ENCODE results near the gene SLC10A1.
"Not testable (repeated sequence)": the region's sequence is repeated elsewhere in the genome, so short reads cannot be mapped to it uniquely, and the experiment has no call there.

The SLC10A1 gene

GRCh38 chr14:69796797-69797500, at the start of gene SLC10A1:
SLC10A1 (minus strand) TSS chr14:69797241; CDS start chr14:69797155, 86 bp downstream.
- FAIRE-seq: no peak

GRCh38 chr14:69845787-69846186, 48.7 kb upstream of the SLC10A1 start:
- no peak for FAIRE-seq

DNA sequence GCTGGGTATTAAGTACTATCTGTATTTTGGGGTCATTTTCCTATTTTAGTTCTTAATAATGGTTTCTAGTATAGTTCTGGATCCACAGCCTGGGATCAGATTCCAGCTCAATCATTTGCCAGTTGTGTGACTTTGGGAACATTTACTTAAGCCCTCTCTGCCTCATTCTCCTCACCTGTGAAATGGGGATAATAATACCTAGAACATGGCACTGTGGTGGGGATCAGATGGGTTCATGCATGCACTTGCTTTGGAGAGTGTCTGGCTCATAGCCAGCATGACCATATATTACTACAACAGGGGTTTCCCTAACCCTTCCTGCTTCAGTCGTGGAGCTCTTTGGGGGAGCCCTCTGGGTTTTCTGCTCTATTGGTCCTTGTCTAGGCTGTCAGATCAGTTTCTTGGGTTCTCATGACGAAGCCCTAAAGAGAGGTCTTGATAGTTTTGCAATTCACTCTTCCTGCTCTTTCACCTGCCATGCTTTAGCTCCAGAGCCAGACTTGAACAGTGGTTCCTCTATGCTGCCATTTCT, 48.1 kb upstream of the SLC10A1 start:
- FAIRE-seq: no peak

- FAIRE-seq: no peak
Measured at GRCh38 chr14:69844171-69844570, 47.1 kb upstream of the SLC10A1 start.

- FAIRE-seq: no peak
Measured at GRCh38 chr14:69842686-69843420, 45.8 kb upstream of the SLC10A1 start.

DNA sequence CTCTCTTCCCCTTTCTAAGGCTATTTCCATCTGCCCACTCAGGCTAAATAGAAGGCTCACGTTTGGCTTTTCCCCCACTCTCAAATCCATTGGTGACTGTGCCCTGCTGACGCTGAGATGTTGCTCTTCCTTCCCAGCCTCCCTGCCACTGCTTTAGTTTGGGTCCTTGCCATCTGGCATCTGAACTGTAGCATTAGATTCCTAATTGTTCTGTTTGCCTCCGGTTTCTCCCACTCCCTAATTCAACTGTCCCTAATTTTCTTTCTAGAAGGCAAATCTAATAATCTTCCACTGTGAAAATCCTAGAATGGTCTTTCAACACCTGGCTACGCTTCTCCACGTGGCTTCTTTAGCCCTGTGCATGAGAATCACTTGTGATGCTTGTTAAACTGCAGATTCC, 44.6 kb upstream of the SLC10A1 start:
- FAIRE-seq: no peak

- no peak for FAIRE-seq
Measured at GRCh38 chr14:69839661-69840060, 42.6 kb upstream of the SLC10A1 start.

GRCh38 chr14:69838881-69839416, 41.9 kb upstream of the SLC10A1 start:
- no peak for FAIRE-seq

- no peak for FAIRE-seq
Measured at GRCh38 chr14:69828879-69829278, 31.8 kb upstream of the SLC10A1 start.

DNA sequence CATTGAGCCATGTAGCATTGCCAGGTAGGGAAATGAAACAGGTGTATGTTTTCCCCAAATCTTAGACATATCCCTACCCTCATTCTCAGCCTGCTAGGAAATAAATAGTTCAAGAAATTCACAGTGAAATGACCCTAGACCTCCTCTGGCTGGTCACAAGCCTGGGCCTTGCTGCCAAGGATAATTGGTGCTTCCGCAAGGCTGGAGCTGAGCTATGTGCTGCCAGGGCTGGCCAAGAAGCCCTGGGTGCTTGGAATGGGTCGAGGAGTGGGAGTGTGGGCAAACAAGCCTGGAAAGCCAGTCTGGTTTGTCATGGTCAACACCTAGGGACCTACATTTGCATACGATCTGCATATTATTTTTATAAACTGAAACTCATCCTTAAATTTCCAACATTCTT, 31.3 kb upstream of the SLC10A1 start:
- no peak for FAIRE-seq

GRCh38 chr14:69827560-69827959, 30.5 kb upstream of the SLC10A1 start:
- FAIRE-seq: no peak

DNA sequence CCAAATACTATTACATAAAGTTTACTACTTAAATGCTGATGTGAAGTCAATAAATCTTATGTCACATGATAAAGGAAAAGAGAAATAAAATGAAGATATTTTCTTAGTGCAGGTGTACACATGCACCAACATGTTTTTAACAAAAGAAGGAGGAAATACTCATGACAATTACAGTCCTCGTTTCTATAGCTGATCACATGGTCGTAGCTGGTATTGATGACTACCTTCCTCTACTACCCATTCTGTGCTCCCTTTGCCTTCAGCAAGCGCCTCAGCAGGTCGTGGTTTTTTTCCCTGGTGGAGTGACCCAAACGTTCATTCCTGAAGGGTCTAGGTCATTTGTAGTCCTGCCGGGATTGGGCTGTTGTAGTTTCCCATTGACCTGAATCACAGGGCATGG, 25.4 kb upstream of the SLC10A1 start:
- no peak for FAIRE-seq

- FAIRE-seq: no peak
Measured at GRCh38 chr14:69820991-69821390, 23.9 kb upstream of the SLC10A1 start.

- no peak for FAIRE-seq
Measured at GRCh38 chr14:69819607-69820006, 22.6 kb upstream of the SLC10A1 start.

- FAIRE-seq: peak; percentile 50
Measured at GRCh38 chr14:69818758-69819191, 21.7 kb upstream of the SLC10A1 start.

DNA sequence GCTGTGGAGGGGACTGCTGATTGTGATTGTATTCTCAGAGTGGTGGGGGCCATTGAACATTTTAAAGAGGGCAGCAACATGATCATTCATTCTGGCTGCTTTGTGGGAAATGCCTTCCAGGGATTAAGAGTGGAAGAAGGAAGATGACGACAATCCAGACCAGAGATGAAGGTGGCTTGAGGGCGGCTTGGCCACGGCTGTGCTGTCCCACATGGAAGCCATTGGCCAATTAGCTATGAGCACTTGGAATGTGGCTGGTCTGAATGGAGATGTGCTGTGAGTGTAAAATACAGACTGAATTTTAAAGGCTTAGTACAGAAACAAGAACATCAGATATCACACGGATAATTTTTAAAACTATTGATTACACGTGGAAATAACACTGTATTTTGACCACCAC, 19.2 kb upstream of the SLC10A1 start:
- FAIRE-seq: no peak

DNA sequence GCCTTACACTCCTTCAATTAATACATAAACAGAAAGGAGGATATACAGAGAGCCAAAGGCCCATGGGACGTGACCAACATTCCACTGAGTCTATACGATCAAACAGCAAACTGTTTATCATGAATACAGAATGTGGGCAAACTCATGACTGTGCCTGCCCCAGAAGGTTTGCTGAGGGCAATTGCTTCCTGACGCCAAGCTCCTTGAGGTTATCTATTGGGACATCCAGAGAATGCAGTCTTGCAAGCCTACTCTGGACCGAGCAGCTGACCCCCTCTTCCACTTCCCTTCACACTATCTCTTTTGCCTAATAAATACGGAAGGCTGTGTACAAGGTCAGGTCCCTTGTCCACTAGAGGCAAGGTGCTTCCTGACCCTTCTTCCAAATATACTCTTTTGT, 18.5 kb upstream of the SLC10A1 start:
- FAIRE-seq: no peak

DNA sequence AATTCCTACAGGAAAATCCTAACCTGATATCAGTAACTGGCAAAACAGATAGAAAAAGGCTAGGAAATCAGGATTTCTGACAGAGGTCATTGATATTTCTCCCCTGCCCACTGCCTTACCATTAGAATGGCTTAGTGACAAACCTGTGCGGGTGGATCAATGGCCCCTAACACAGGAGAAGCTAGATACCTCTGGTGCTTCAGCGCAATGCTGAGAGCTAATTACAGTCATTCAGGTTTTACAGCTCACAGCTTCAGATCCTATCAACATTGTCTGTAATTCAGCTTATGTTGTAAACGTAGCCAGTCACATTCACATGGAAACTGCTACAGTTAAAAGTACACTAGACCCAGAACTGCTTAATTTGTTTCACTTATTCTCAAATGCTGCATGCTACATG, 17.4 kb upstream of the SLC10A1 start:
- FAIRE-seq: no peak

DNA sequence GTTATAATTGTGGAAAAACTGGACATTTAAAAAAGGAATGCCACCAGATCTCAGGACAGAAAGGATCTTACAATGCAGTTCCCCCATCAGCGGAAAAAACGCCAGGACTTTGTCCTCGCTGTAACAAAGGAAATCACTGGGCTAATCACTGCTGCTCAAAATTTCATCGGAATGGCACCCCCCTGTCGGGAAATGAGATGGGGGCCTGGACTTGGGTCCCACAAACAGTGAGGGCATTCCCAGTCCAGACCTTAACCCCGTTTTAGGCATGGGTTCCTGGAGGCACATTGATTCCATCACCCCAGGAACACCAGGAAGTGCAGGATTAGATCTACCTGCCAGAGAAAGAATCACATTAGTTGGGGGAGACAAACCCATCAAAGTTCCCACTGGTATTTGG, 16.3 kb upstream of the SLC10A1 start:
- FAIRE-seq: not testable (repeated sequence)

DNA sequence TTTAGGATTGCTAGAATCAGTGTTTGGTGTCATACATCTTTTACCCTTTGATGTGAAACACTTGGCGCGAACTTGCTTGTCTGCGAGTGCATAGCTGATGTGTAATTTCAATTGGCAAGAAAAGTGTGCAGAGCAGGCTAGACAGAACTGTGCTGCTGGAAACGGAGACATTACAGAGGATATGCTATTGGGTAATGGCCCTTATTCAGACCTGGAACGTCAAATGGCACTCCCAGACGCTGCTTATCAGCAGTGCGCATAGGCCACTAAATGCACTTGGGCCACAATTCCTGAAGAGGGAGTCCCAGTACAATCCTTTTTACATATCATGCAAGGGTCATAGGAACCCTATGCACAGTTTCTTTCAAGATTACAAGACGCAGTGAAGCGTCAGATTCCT, 15.7 kb upstream of the SLC10A1 start:
- no peak for FAIRE-seq

DNA sequence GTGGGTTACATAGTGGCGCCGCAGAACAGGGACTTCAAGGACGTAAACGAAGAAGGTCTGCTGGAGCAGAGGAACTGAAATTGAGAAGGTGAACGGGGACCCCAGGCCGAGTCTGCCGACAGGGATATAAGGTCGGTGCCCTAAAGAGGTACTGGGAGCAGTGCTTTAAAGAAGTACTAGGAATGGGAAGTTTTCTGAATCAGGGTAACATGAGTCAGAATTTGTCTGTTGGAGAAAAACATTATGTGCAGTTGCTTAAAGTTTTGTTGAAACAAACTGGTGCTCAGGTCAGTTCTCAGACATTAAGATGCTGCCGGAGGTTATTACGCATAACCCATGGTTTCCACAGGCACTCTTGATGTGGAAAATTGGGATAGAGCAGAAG, 14.8 kb upstream of the SLC10A1 start:
- FAIRE-seq: no peak

GRCh38 chr14:69811227-69811867, 14.3 kb upstream of the SLC10A1 start:
- no peak for FAIRE-seq
